Activated CD8-positive, alpha-beta memory T cell treated with anti-CD3 and anti-CD28 coated beads for 36 hours (primary cell): ENCODE results near the gene ERCC6L. TPM values are rescaled to one million over a fixed set of nuclear protein-coding genes. Genes with fewer than 3 reads are reported as not detected.
"Not testable (repeated sequence)": the region's sequence is repeated elsewhere in the genome, so short reads cannot be mapped to it uniquely, and the experiment has no call there.

Source experiments
- CTCF ChIA-PET: fragments of 350-600 bp; sonication (Branson Sonifier 250); formaldehyde crosslinking; loops from one replicate; lab custom pipeline; 2021; ENCODE audit warnings: antibody characterized with exemption; lab: Charles Lee
- POLR2A ChIA-PET: fragments of 350-600 bp; sonication (Branson Sonifier 250); formaldehyde crosslinking; loops from one replicate; lab custom pipeline; 2021; ENCODE audit warnings: antibody characterized with exemption; lab: Charles Lee
- total RNA-seq, 2 experiments: library from RNA; stranded (reverse); gene quantifications; one replicate each; pipeline ENCODE4 v1.2.3, GENCODE V29; 2021

The ERCC6L gene
- total RNA-seq, 2 experiments from 2014 or later = 12.0 to 12.6 TPM

DNA sequence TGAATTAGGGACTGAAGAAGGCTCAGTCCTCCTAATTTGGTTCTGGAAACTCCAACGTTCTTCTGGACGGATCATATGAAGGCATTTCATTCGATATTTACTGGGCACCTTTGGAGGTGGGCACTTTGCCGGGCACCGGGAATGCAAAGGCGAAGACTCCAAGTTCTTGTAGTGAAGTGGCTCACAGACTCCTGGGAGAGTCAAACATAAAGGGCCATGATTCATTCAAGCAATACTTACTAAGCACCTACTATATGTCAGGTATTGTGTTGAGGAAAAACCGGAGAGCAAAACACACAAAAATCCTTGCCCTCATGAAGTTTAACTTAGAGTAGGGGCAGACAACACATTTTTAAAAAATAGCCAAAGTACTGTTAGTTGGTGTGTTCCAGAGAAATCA lies 17.0 kb upstream of the ERCC6L start:
- POLR2A ChIA-PET = no interaction called here
- CTCF ChIA-PET = no interaction called here

DNA sequence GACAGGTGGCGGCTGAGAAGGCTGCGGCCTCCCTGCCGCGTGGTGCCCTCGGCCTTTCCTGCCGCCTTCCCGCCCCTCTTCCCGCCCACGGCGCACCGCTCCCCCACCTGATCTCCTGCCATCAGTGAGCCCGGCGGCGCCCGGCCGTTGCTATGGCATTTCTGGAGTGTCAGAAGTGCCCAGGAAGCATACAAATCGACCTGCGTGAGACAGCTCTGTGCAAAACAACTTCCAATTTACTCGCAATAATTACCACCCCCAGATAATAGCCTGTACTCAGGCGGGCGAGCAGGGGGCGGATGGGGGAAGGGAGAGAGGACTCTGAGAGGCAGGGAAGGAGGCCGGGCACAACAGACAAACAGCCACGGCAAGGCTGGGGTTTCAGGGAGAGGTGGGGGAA lies 16.6 kb upstream of the ERCC6L start:
- POLR2A ChIA-PET = no interaction called here
- CTCF ChIA-PET = no interaction called here

DNA sequence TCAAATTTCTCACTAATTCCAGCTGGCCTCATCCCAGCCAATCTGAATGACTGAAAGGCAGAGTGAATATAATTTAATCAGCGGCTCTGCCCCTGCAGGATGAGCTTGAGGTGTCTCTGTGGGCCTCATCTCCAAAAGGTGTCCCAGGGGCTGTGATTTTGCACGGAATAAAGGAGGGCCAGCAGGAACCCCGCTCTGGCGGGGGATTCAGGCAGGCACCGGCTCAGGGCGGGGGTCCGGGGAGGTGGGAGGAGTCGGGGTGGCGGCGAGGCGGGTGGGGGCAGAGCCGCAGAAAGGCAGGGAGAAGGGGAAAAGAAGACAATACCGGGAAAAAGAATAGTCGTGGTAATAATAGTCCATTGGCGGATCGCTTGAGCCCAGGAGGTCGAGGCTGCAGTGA lies 16.0 kb upstream of the ERCC6L start:
- ChIA-PET CTCF (no interaction called here), POLR2A (no interaction called here)

DNA sequence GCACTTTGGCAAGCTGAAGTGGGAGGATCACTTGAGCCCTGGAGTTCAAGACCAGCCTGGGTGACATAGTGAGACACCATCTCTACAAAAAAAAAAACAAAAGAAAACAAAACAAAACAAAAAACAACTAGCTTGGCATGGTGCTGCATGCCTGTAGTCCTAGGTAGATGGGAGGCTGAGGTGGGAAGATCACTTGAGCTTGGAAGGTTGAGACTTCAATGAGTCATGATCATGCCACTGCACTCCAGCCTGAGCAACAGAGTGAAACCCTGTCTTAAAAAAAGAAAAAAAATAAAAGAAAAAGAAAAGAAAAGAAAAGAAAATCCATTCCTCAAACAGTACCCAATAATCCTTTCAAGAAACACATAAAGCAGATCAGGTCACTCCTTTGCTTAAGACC lies 14.9 kb upstream of the ERCC6L start:
- CTCF ChIA-PET = no interaction called here
- POLR2A ChIA-PET = no interaction called here

DNA sequence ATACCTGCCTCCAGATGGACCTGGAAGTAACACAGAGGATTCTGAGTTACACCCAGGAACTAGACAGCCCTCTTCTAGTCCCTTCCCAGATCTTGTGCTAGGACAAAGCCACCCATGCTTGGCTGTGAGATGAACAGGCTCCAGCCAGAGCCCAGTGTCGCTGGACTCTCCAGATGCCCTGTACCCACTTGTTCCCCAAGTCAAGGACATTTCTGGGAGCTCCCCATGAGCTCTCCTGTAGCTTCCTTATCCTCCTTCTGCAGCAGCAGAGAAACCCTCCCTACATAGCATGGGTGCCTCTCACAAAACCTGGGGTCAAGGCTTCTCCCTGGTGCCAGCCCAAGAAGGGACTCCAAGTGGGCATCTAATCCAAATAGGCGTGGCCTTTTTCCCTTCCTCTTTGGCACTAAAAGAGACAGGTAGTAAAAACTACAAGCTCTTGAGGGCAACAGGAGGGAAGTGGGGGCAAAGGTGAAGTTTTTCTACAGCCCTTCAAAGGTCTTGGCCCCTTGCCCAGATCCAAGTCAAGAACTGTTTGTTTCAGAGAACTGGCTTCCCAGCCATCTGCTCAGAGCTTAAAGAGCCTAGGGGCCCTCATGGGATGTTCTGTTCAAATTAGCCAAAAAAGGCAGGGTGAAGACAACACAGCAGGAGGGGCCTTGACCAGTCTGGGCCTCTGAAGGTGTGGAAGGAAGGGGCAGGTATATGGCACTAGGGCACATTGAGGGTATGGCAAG lies 8.5 kb upstream of the ERCC6L start:
- POLR2A ChIA-PET = interaction anchor here (0.6 to 0.7 kb wide), 2 partner anchors 210 to 369 kb away, joined by 3 to 6 read pairs; no protein-coding TSS in a partner anchor
- CTCF ChIA-PET = interaction anchor here (1.0 kb wide), 1 partner anchor 10 kb away, joined by 3 read pairs; no protein-coding TSS in a partner anchor

DNA sequence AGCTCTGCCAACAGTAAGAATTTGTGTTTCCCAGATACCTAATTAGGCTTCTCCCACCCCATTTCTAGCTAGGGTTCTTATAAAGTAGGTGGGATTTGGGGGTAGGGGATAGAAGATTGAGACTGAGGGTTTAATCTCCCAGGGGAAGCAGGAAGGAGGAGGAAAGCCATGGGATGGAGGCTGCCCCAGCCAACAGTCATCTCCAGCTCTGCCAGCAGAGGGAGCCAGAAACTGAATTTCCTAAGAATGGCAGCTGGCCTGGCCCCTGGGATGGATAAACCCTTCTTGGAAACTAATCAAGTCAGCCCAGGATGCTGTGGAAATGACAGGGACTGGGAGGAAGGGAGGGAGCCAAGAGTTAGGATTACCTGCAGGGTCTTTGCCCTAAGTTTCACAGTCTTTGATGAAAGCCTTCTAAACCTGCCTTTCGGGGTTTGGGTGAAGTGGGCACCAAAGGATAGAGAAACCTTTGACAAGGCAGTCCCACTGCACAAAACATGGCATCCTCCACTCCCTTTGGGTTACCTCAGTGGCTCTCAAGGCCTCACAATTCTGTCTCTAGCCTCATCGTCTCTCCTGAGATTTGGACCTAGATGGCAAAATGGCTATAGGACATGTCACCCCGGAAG lies 6.7 kb upstream of the ERCC6L start:
- POLR2A ChIA-PET = no interaction called here
- CTCF ChIA-PET = interaction anchor here (1.2 to 1.8 kb wide), 3 partner anchors 17 to 31 kb away, joined by 3 to 7 read pairs (median 6); no protein-coding TSS in a partner anchor

DNA sequence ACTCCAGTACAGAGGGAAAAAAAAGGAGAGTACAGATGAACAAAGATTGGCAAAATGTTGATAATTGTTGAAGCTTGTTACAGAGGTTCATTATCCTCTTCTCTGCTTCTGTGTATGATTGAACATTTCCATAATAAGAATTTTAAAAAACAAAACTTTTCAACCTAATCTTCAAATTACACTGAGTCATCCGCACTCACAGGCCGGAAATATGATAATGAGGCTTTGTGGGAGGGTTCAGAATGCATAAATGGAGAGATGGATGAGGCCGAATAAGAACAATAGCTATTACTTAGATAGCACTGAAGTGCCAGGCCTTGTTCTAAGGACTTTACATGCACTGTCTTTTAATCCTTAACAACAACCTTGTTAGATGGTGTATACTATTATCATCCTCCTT lies 4.6 kb upstream of the ERCC6L start:
- CTCF ChIA-PET = no interaction called here
- POLR2A ChIA-PET = no interaction called here

DNA sequence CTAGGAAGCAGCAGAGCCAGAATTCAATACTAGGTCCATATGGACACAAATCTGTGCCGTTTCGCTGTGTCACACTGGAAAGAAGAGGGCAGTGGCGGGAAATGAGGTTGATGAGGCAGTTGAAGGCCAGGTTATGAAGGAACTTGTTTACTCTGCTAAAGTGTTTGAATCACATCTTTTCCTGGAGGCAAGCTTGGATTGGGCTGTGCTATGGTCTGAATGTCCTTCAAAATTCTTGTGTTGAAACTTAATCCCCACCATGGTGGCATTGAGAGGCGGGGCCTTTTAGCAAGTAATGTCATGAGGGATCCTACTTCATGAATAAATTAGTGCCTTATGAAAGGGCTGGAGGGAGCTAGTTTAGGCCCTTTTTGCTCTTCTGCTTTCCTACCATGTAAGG lies 2.1 kb upstream of the ERCC6L start:
- ChIA-PET POLR2A (no interaction called here), CTCF (no interaction called here)

DNA sequence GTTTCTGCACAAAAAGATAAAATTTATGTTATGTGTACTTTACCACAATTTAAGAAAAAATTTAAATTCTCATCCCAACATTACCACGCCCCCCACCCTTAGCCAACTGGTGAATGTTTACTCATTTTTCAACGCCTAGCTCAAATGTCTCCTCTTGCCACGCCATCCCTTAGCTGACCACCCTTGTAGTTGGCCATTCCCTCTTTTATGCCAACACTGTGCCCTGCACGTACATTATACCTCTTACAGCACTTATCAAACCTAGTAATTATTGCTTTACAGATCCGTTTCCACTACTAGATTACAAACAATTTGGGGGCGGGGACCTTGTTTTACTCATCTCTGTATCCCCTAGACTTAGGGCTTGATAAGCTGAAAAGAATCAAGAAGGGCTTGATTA lies 644 bp downstream of the ERCC6L start:
- ChIA-PET CTCF (no interaction called here), POLR2A (interaction anchor here (1.0 to 1.3 kb wide), 2 partner anchors 39 to 57 kb away, joined by 4 to 9 read pairs; partner anchors contain the start of genes PIN4 and RPS4X)

DNA sequence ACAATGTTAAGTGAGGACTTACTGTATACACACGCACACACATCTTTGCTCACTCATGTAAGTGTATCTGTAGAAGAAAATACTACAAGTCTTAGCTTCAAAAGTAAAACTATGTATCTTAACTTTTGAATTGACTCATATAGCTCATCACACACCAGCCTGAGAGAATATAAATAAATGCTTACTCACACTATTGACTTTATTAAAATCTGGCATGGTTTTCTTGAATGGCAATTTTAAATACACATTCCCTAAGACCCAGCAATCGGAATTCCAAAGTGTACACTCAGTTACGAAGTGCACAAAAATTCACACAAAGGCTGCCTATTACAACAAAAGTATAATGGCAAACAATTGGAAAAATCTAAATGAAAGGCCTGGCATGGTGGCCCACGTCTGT lies 2.0 kb downstream of the ERCC6L start:
- POLR2A ChIA-PET = no interaction called here
- CTCF ChIA-PET = interaction anchor here (1.0 kb wide), 1 partner anchor 40 kb away, joined by 3 read pairs; the partner anchor contains the start of gene RPS4X

DNA sequence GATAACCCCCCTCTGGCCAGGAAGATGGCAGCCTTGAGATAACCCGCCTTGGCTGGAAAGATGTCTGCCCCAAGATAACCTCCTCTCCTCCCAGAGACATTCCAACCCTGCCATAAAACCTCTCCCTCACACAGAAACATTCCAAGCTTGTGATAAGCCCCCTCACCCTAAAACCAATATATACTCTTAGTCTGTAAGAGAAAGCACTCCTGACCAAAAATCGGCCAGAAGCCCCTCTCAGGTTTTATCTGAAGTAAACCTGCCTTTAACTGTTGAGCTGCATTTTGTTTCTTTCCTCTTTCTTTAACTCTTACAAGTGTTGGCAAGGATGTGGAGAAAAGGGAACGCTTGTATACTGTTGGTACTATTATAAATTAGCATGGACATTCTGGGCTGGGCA lies 8.5 kb downstream of the ERCC6L start:
- CTCF ChIA-PET = no interaction called here
- POLR2A ChIA-PET = no interaction called here

DNA sequence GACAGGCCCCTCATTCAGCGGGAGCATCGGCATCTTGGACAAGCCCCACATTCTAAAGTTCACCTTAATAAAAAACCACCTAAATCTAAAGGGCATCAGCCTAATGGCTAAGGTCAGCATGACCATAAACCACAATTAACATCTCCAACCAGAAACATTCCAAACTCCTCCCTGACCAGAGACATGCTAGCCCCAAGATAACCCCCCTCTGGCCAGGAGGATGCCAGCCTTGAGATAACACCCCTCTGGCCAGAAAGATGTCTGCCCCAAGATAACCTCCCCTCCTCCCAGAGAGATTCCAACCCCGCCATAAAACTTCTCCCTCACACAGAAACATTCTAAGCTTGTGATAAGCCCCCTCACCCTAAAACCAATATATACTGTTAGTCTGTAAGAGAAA lies 18.5 kb downstream of the ERCC6L start:
- POLR2A ChIA-PET = not testable (repeated sequence)
- CTCF ChIA-PET = interaction anchor here (0.7 kb wide), 1 partner anchor 354 kb away, joined by 4 read pairs; no protein-coding TSS in a partner anchor

DNA sequence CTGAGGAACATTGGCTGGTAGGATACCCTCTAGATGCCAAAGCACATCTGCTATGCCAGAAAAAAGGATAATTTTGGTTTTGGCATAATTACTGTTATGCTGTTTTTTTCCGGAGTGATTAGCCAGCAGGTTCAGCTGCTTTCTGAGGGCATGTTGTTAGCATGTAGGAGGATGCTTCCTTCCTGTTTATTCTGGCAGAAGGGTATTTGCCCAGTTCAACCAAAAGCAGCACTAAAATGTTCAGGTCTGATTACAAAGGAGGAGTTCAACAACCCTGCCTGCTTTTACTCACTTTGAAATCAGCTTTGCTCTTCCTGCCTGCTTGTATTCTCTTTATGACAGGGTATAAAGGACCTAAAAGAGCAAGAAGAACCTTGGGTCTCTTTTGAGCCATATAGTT lies 21.9 kb downstream of the ERCC6L start:
- CTCF ChIA-PET = no interaction called here
- POLR2A ChIA-PET = no interaction called here

DNA sequence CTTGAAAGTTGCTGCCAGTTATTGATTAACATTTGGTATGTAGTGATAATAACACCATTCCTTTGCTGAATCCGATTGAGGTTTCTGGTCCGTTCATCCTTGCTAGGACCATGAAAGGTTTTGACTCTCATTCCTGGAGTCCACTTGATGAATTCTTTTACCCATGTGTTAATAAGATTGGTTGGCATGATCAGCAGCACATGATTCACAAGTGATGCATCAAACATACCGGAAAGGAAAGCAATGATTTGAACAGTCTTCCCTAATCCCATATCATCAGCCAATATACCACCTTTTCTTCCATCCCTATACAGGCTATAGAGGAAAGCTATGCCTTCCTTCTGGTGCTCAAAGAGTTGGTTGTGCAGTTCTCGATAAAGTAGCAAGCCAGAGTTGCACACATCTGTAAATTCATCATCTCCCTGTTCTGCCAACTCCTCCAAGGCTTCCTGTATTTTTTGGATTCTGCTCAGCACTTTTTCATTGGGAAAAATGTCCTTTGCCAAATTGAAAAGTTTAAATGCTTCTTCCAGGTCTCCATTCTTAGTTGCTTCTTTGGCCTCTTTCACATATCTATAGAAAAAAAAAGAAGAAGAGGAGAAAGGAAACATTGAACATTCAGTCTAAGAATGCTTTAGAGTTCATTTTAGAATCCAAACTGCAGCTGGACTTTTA lies 30.6 kb downstream of the ERCC6L start:
- ChIA-PET CTCF (no interaction called here), POLR2A (no interaction called here)

DNA sequence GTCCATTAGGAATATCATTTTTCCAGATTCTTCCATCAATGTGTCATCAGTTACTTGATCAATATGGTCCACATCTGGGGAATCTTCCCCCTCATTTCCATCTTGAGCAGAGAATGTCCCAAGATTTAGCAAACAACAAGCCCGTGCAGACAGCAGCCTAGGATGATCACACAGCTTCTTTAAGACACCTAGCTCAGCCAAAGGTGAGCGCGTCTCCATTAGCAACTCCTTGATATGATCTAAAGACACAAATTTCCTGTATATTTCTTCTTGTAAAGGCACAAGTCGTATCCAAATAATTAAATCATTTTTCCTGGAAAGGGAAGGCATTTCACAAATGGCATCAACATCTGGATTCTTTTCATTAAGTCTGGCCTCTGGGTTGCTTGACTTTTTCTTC lies 31.5 kb downstream of the ERCC6L start:
- CTCF ChIA-PET = no interaction called here
- POLR2A ChIA-PET = no interaction called here

DNA sequence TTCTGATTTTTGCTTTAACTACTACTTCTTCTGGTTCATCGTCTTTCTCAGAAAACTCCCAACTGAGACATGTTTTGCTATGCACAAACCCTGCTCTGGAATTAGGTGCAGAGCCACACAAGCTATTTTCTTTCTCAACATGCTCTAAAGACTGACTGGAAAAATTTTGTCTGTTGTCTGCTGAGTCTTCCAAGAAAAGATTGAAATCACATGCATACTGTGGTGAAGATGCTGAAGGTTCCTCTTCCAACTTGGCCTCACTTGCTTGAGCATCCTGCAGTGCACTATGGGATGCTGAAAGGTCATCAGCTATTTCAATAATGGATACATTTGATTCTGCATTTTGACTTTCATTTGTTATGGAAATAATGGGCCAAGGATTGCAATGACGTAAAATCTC lies 33.1 kb downstream of the ERCC6L start:
- CTCF ChIA-PET = no interaction called here
- POLR2A ChIA-PET = interaction anchor here (0.6 kb wide), 1 partner anchor 70 kb away, joined by 3 read pairs; no protein-coding TSS in a partner anchor

DNA sequence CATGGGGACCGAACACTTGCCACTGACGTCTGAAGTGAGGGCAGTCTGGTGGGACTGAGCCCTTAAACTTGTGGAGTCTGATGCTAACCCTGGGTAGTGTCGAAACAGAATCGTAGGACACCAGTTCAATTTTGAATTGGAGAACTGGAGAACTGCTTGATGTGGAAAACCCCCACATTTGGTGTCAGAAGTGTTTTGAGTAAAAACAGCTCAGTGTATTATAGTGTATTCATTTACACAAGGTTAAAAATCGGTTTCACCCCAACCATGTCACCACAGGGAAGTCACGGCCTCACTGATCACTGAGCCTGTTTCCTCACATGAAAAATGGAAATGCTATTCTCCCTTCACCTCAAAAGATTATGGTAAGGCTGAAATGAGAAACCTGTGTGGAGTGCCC lies 35.4 kb downstream of the ERCC6L start:
- POLR2A ChIA-PET = no interaction called here

DNA sequence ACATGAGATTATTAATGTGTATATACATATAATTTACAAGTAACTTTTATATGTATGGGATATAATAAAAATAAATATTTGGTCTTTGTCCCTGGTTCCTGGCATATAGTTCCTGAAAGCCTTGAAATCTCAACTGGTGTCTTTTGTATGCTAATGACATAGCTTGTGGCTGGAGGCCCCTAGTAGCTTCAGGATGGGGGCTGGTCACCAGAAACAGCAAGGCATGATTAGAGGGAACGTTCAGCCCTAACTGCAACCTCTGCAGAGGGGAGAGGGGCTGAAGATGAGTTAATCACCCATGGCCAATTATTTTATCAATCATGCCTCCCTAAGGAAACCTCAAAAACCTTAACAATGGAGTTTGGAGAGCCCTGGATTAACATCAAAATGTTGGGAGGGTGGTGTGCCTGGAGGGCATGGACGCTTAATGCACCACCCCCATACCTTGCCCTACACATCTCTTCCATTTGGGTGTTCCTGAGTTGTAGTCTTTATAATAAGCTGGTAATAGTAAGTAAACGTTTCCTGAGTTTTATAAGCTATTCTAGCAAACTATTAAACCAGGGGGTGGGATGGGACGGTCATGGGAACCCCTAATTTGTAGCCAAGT lies 35.9 kb downstream of the ERCC6L start:
- ChIA-PET POLR2A (no interaction called here), CTCF (no interaction called here)

More for the DNA sequence above, 35.4 kb downstream of the ERCC6L start:
- CTCF ChIA-PET = no interaction called here

DNA sequence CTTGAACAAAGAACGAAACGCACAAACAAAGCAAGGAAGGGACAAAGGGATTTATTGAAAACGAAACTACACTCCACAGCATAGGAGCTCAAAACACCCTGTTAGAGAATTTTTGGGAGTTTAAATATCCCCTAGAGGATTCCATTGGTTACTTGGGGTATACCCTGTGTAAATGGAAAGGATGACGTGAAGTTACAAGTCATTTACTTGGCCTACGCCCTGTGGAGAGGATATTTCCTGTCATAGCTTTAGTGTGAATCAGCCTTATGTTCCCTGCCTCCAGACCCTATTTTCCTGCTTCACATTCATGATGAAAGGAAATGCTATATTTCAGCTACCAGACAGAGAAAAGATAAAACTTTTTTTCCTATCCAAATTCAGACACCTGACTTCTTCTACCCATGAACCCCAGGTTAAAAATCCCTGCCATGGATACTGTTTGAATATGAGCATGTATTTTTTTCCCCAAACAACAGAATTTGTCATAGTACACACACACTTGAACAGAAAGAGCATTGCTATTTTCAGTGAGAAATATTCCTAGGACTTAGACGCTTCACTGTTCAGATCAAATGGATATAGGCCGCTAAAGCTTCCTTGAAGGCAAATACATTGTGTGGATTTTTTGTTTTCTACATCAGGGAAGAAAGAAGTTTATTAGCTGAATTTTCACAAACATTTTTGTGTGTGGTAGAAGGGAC lies 36.8 kb downstream of the ERCC6L start:
- CTCF ChIA-PET = interaction anchor here (0.7 kb wide), 1 partner anchor 21 kb away, joined by 3 read pairs; no protein-coding TSS in a partner anchor
- POLR2A ChIA-PET = no interaction called here
